ENCODE data around the gene TMEM273. TPM values are rescaled to one million over a fixed set of nuclear protein-coding genes. Genes with fewer than 3 reads are reported as not detected.

TMEM273 gene
- total and polyA plus RNA-seq, 8 donors, result 5.5 to 46.9 (median 7.0) TPM

- TF ChIP-seq, protein P1, sequence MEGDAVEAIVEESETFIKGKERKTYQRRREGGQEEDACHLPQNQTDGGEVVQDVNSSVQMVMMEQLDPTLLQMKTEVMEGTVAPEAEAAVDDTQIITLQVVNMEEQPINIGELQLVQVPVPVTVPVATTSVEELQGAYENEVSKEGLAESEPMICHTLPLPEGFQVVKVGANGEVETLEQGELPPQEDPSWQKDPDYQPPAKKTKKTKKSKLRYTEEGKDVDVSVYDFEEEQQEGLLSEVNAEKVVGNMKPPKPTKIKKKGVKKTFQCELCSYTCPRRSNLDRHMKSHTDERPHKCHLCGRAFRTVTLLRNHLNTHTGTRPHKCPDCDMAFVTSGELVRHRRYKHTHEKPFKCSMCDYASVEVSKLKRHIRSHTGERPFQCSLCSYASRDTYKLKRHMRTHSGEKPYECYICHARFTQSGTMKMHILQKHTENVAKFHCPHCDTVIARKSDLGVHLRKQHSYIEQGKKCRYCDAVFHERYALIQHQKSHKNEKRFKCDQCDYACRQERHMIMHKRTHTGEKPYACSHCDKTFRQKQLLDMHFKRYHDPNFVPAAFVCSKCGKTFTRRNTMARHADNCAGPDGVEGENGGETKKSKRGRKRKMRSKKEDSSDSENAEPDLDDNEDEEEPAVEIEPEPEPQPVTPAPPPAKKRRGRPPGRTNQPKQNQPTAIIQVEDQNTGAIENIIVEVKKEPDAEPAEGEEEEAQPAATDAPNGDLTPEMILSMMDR (IDR thresholded peaks at IDR 0.05), result no peak
- Histone ChIP-seq H3K27me3 (peaks cover 0 to 23% of the 10 kb centered on the region in 2 donors), H3K36me3 (no peaks in the 10 kb centered on the region), H3K4me1 (peaks cover 0 to 11% of the 10 kb centered on the region in 2 donors), H3K9me3 (no peaks in the 10 kb centered on the region), H3K27ac (peak within 1 kb of the TSS; percentile 56 to 59), H3K4me3 (peak within 1 kb of the TSS; percentile 39 to 43)
- peak in 2 of 4 donors; percentile 61 to 83 for DNase-seq
- ATAC-seq, result peak; percentile 64
- intact Hi-C loops (cut with DNase I), result no loop called here
These were observed 73.0 kb downstream of the TMEM273 start, which contains the start of gene VSTM4 for GRCh38 chr10:49115015-49115795. TSS of gene VSTM4 (minus strand) at chr10:49115522. CDS start at chr10:49115485, 37 bp downstream.

DNA sequence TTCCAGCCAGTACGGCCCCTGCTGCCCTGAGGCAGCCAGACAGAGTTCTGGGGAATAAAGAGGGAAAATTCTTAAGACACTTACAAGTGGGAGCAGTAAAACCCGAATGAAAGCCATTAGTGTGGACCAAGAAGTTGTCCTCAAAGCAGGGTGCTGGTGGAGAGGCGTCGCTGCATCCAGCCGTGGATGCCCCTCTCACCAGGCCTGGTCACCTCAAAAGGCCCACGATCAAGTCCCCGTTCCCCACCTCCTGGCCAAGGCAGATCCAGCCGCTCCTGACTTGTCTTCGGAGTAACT is 73.5 kb downstream of the TMEM273 start:
- Histone ChIP-seq H3K4me3 (peak overlapping the region; percentile 39 to 43), H3K4me1 (peaks cover 0 to 11% of the 10 kb centered on the region in 2 donors), H3K27ac (peak overlapping the region; percentile 56 to 59), H3K36me3 (no peaks in the 10 kb centered on the region), H3K27me3 (peaks cover 0 to 23% of the 10 kb centered on the region in 2 donors), H3K9me3 (no peaks in the 10 kb centered on the region)
- DNase-seq (peak in 1 of 4 donors; percentile 60), ATAC-seq (peak; percentile 4)
- TF ChIP-seq, protein P1 (IDR thresholded peaks at IDR 0.05), result no peak
- intact Hi-C loops (cut with DNase I), result no loop called here

GRCh38 chr10:49113741-49114141 is 74.5 kb downstream of the TMEM273 start:
- Histone ChIP-seq H3K4me1 (peaks cover 0 to 11% of the 10 kb centered on the region in 2 donors), H3K27me3 (peaks cover 0 to 23% of the 10 kb centered on the region in 2 donors), H3K9me3 (no peaks in the 10 kb centered on the region), H3K4me3 (no peak overlapping the region), H3K36me3 (no peaks in the 10 kb centered on the region), H3K27ac (no peak overlapping the region)
- TF ChIP-seq, protein P1 (IDR thresholded peaks at IDR 0.05), result no peak
- DNase-seq (no peak), ATAC-seq (peak; percentile 69)
- intact Hi-C loops (cut with DNase I), result no loop called here

GRCh38 chr10:49112851-49113250 is 75.3 kb downstream of the TMEM273 start:
- intact Hi-C loops (cut with DNase I), result no loop called here
- H3K4me3 ChIP-seq, result no peak overlapping the region

DNA sequence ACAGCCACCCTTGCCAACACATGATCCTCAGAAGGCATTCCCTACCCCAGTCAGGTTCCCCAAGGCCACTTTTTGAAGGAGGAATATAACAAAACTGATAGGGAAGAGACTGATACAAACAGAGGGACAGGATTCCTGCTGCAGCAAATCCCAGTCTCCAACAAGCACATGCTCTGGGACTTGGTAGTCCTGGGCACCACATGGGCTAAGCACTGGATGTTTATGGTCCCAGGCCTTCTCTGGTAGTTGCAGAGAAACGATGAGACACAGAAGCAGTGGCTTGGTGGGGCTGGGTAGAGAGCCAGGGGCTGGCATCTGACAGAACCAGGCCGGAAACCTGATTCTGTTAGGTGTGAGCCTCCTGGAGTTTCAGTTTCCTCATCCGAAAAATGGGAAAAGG is 76.1 kb downstream of the TMEM273 start:
- Histone ChIP-seq H3K36me3 (no peaks in the 10 kb centered on the region), H3K27me3 (peaks cover 0 to 23% of the 10 kb centered on the region in 2 donors), H3K4me1 (peaks cover 0 to 11% of the 10 kb centered on the region in 2 donors), H3K9me3 (no peaks in the 10 kb centered on the region), H3K4me3 (no peak overlapping the region), H3K27ac (no peak overlapping the region)
- ATAC-seq (no peak), DNase-seq (no peak)
- intact Hi-C loops (cut with DNase I), result no loop called here
- TF ChIP-seq, protein P1 (IDR thresholded peaks at IDR 0.05), result no peak

More at GRCh38 chr10:49112851-49113250, 75.3 kb downstream of the TMEM273 start:
- DNase-seq (no peak), ATAC-seq (no peak)
- no peak overlapping the region for H3K27ac ChIP-seq
- TF ChIP-seq, protein P1 (IDR thresholded peaks at IDR 0.05), result no peak
- H3K9me3 ChIP-seq, result no peaks in the 10 kb centered on the region
- H3K27me3 ChIP-seq, result peaks cover 0 to 23% of the 10 kb centered on the region in 2 donors
- H3K4me1 ChIP-seq, result peaks cover 0 to 11% of the 10 kb centered on the region in 2 donors
- no peaks in the 10 kb centered on the region for H3K36me3 ChIP-seq

Measured in left lung (tissue), 10 donors.